C4-2B (cell line): ENCODE results near the gene ANKRD2.
"Not testable (repeated sequence)": the region's sequence is repeated elsewhere in the genome, so short reads cannot be mapped to it uniquely, and the experiment has no call there.

Experiments
- H3K27ac ChIP-seq: fragments of 450-650 bp; 2 replicates; pipeline ENCODE4 v1.5.1; 2017
- ZFX ChIP-seq: fragments of 450-650 bp; IDR thresholded peaks from 2 replicates; pipeline ENCODE4 v1.6.1; 2017
- TF ChIP-seq, protein P1 (sequence below): fragments of 450-650 bp; conservative IDR thresholded peaks from 2 replicates; pipeline ENCODE4 v1.5.1; 2017; ENCODE audit warnings: mild to moderate bottlenecking

The ANKRD2 gene

DNA sequence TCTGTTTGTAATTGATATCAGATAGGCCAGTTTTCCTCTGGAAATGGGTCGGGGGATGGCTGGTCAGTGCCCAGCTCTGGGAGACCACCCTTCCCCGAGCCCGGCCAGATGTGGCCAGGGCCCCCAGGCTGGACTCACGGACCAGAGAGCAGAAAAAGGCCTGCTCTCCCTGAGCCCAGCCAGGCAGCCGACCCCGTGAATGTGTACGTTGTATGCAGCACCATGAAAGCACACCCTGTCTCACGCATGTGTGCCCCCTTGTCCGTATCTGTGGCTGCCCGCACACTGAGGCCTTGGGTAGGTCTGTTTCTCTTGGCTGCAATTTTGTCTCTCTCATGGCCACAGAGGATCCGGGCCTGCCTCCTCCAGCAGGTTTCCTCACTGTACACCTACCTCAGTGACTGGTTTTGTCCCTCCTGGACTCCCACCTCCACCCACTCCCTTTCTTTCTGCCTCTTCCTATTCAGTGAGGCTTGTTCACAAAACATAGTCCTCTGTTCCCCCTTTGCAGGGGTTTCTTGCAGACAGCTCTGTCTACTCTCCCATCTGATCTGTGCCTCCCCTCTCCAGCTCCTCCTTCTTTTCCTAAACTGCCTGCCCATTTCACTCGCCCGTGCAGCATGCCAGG is 23.6 kb upstream of the ANKRD2 start:
- H3K27ac ChIP-seq = no peak overlapping the region
- TF ChIP-seq ZFX = no peak
- TF ChIP-seq, protein P1, sequence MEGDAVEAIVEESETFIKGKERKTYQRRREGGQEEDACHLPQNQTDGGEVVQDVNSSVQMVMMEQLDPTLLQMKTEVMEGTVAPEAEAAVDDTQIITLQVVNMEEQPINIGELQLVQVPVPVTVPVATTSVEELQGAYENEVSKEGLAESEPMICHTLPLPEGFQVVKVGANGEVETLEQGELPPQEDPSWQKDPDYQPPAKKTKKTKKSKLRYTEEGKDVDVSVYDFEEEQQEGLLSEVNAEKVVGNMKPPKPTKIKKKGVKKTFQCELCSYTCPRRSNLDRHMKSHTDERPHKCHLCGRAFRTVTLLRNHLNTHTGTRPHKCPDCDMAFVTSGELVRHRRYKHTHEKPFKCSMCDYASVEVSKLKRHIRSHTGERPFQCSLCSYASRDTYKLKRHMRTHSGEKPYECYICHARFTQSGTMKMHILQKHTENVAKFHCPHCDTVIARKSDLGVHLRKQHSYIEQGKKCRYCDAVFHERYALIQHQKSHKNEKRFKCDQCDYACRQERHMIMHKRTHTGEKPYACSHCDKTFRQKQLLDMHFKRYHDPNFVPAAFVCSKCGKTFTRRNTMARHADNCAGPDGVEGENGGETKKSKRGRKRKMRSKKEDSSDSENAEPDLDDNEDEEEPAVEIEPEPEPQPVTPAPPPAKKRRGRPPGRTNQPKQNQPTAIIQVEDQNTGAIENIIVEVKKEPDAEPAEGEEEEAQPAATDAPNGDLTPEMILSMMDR = no peak

DNA sequence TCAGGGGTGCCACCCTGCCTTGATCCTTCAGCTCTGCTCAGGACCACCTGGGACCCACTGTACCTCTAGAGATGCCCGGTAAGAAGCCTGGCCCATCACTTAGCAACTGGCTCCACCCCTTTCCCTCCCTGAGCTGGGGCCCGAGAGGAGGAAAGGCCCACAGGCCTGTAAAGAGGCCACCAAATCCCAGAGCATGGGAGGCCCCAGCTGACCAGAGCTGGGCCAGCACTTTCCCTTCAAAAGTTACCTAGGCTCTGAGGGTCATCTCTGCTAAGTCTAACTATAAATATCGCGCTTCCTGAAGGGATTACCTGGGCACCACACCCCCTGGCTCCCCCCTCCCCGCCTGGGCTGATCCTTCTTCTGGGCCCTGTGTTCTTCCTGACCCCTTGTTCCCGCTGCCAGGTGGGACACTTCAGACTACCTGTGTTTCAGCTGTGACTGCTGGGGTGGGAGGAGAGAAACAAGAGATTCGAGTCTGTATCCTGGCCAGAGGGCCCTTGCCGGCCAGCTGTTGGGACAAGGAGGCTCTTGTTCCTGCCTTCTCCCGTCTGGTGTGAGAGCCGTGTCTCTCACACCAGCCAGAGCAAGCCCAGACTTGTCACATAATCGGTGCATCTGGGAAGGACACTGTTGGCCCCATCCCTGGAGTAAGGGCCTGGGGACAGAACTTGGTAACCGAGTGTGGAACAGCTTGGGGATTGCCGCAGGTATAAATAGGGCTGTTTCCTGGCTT is 22.8 kb upstream of the ANKRD2 start:
- TF ChIP-seq, protein P1 = no peak
- TF ChIP-seq ZFX = no peak
- H3K27ac ChIP-seq = no peak overlapping the region

DNA sequence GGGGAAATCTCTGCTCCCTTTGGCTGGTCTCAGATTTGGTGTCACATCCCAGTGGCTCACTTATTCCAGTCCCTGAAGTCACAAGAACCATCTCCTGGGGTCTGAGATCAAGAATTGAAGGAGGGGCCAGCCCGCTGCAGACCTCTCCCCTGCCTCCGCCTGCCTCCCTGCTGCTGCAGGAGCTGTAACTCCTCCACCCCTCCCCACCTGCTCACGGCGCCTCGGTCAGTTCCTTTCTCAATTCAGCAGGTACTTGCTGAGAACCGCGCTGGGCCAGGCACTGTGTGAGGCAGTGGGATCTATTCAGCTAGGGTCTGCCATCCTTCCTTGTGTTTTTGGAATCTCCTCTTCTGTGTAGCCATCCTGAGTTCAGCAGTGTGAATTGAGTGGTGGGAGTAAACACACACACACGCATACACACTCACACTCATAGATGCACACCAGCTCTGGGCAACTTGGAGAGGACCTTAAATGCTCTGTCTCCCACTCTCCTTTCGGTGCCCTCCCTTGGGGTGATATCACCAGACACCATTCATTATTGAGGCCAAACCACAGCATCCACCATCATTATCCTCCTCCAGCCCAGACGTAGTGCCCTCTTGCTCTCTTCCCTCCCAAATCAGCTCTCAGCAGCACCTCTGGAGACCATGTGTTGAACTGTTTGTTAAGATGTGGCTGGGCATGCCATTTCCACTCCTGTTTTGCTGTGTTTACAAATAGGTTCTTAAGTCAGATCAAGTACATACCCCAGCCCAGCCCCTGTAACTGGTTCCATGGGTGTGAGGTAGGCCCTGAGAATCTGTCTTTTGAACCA is 22.0 kb upstream of the ANKRD2 start:
- no peak overlapping the region for H3K27ac ChIP-seq
- TF ChIP-seq, protein P1 = no peak
- TF ChIP-seq ZFX = no peak

DNA sequence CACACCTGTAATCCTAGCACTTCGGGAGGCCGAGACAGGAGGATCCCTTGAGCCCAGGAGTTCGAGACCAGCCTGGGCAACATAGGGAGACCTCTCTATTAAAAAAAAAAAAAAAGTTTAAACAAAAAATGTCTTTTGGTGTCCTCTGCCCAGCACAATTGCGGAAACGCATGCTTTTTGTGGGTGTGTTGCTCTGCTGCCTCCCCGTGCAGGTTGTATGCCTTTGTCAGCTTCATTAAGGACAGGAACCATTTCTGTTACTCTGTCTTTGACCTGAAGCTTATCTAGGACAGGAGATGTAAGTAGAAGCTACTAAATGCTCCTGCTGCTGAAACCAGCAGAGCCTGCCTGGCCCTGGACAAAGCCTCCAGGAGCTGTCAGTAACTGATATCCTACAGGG is 21.3 kb upstream of the ANKRD2 start:
- no peak overlapping the region for H3K27ac ChIP-seq
- TF ChIP-seq ZFX = no peak
- TF ChIP-seq, protein P1 = no peak

DNA sequence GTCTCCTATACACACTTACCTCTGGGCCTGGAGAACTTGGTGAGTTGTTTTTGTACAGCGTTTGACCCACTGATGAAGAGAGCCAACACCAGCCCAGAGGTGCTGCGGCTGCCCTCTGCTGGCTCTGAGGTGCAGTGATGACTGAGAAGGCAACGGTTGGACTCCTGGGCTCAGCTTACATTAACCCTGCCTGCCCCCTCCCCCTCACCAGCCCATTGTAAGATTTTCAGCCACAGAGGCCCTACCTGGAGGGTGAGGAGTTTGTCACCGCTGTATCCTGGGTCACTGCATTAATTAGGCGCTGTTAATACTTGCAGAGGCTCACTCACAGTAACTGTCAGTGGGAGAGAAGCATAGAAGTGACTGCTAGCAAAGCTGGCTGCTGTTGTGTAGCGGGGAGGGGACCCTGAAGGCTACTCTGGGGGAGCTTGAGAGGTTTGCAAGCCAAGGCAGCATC is 19.0 kb upstream of the ANKRD2 start:
- no peak for TF ChIP-seq ZFX
- TF ChIP-seq, protein P1 = peak; percentile 89
- H3K27ac ChIP-seq = no peak overlapping the region

DNA sequence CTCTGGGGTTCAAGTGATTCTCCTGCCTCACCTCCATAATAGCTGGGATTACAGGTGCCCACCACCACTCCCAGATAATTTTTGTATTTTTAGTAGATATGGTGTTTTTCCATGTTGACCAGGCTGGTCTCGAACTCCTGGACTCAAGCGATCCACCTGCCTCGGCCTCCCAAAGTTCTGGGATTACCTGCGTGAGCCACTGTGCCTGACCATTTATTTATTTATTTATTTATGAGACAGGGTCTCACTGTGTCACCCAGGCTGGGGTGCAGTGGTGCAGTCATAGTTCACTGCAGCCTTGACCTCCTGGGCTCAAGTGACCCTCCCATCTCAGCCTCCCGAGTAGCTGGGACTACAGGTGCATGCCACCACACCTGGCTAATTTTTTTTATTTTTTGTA is 18.2 kb upstream of the ANKRD2 start:
- H3K27ac ChIP-seq = not testable (repeated sequence)

DNA sequence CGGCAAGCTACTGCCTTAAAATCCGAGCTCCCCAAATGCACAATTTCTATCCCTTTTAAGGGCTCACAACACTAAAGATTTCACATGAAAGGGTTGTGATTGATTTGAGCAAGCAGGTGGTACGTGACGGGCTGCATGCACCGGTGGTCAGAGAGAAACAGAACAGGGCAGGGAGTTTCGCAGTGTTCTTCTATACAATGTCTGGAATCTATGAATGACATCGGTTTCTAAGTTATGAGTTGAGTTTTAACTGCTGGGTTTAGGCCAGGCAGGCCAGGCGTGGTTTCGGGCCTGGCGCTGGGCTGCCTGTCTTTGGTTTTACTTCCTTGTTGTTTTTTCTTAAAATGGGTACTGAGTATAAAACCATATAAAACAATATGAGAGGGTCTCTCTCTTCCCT is 17.0 kb upstream of the ANKRD2 start:
- not testable (repeated sequence) for H3K27ac ChIP-seq

DNA sequence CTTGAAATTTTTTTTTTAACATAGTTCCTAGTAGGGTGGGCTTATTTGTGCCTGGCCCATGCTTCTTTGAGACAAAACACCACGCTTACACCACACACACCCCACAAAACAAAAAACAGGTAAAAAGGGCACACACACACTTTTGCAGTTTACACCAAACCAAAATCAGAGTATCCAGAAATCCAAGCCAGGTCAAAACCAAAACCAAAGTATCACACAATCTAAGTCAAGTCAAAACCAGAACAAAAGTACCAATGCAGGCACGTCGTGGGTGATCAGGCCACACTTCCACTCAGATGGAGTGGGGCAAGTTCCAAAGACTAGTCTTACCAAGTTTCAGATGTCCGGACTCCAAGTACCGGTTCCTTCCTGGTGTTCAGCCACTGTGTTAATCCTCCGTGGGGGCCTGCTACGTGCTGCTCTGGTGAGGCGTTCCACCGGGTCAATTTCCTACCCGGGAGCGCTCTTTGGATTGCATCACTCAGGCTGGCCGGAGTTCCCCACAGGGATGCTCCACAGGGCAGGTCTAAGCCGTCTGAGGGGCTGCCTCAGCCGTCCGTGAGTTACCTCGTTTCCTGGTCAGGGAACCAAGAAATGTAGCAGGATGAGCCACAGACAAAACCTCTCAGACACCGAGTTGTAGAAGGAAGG is 11.7 kb upstream of the ANKRD2 start:
- H3K27ac ChIP-seq = not testable (repeated sequence)

DNA sequence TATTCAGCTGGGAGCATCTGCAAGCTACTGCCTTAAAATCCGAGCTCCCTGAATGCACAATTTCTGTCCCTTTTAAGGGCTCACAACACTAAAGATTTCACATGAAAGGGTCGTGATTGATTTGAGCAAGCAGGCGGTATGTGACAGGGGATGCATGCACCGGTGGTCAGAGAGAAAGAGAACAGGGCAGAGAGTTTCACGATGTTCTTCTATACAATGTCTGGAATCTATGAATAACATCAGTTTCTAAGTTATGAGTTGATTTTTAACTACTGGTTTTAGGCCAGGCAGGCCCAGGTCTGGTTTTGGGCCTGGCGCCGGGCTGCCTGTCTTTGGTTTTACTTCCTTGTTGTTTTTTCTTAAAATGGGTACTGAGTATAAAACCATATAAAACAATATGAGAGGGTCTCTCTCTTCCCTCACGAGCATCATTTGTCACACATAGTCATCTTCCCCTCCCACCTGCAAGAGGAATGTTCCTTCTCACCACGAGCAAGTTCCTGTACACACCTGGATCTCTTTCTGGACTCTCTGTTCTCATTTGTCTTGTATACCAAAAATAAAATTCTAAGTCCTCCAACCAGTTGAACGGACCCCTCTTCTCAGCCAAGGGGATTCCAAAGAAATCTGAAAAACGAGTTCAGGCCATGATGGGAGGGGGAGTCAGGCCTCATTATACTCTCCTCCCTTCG is 11.0 kb upstream of the ANKRD2 start:
- H3K27ac ChIP-seq = not testable (repeated sequence)

DNA sequence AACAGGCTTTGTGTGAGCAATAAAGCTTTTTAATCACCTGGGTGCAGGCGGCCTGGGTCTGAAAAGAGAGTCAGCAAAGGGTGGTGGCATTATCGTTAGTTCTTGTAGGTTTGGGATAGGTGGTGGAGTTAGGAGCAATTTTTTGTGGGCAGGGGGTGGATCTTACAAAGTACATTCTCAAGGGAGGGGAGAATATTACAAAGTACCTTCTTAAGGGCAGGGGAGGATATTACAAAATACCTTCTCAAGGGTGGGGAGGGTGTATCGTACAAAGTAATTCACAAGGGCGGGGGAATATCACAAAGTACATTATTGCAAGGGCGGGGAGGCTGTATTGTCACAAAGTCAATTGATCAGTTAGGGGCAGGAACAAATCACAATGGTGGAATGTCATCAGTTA is 10.2 kb upstream of the ANKRD2 start:
- not testable (repeated sequence) for H3K27ac ChIP-seq
